AG10803 (cell line): ENCODE measurements around the gene LMX1B.
"Not testable (repeated sequence)": the region's sequence is repeated elsewhere in the genome, so short reads cannot be mapped to it uniquely, and the experiment has no call there.

Experiments used
- DNase-seq: peaks from one replicate; pipeline ENCODE4 v3.0.0; 2010; ENCODE audit warnings: low read depth
- H3K4me3 ChIP-seq: 2 replicates; pipeline ENCODE4 v1.5.1; 2011; ENCODE audit warnings: mild to moderate bottlenecking, low read length, control low read depth
- CTCF ChIP-seq: conservative IDR thresholded peaks from 2 replicates; pipeline ENCODE4 v1.5.1; 2011; ENCODE audit warnings: mild to moderate bottlenecking, low read length, control low read depth, inconsistent platforms

LMX1B gene

GRCh38 chr9:126720661-126721563, 107.2 kb downstream of the LMX1B start:
- no peak overlapping the region for H3K4me3 ChIP-seq
- TF ChIP-seq CTCF, result no peak
- no peak for DNase-seq

- no peak for TF ChIP-seq CTCF
- no peak for DNase-seq
- H3K4me3 ChIP-seq, result no peak overlapping the region
These were observed 107.8 kb downstream of the LMX1B start for GRCh38 chr9:126721564-126721981.

GRCh38 chr9:126722252-126722921, 108.7 kb downstream of the LMX1B start:
- DNase-seq, result peak; percentile 12
- TF ChIP-seq CTCF, result no peak
- peak overlapping the region; percentile 29 for H3K4me3 ChIP-seq

GRCh38 chr9:126722922-126723806, 109.4 kb downstream of the LMX1B start:
- TF ChIP-seq CTCF, result no peak
- H3K4me3 ChIP-seq, result peak overlapping the region; percentile 29
- no peak for DNase-seq

- no peak overlapping the region for H3K4me3 ChIP-seq
- no peak for DNase-seq
- no peak for TF ChIP-seq CTCF
These were observed 110.1 kb downstream of the LMX1B start for GRCh38 chr9:126723807-126724172.

GRCh38 chr9:126724226-126724625, 110.5 kb downstream of the LMX1B start:
- no peak overlapping the region for H3K4me3 ChIP-seq
- TF ChIP-seq CTCF, result no peak
- DNase-seq, result no peak

- not testable (repeated sequence) for DNase-seq, H3K4me3 ChIP-seq
These were observed 111.8 kb downstream of the LMX1B start for GRCh38 chr9:126725485-126725884.

GRCh38 chr9:126728210-126728609, 114.5 kb downstream of the LMX1B start:
- not testable (repeated sequence) for DNase-seq

GRCh38 chr9:126730592-126730991, 116.9 kb downstream of the LMX1B start:
- not testable (repeated sequence) for DNase-seq, H3K4me3 ChIP-seq

More at GRCh38 chr9:126728210-126728609, 114.5 kb downstream of the LMX1B start:
- H3K4me3 ChIP-seq, result not testable (repeated sequence)
